ENCODE measurements around the gene PACS2.
"Not testable (repeated sequence)": the region's sequence is repeated elsewhere in the genome, so short reads cannot be mapped to it uniquely, and the experiment has no call there.

Gene PACS2

DNA sequence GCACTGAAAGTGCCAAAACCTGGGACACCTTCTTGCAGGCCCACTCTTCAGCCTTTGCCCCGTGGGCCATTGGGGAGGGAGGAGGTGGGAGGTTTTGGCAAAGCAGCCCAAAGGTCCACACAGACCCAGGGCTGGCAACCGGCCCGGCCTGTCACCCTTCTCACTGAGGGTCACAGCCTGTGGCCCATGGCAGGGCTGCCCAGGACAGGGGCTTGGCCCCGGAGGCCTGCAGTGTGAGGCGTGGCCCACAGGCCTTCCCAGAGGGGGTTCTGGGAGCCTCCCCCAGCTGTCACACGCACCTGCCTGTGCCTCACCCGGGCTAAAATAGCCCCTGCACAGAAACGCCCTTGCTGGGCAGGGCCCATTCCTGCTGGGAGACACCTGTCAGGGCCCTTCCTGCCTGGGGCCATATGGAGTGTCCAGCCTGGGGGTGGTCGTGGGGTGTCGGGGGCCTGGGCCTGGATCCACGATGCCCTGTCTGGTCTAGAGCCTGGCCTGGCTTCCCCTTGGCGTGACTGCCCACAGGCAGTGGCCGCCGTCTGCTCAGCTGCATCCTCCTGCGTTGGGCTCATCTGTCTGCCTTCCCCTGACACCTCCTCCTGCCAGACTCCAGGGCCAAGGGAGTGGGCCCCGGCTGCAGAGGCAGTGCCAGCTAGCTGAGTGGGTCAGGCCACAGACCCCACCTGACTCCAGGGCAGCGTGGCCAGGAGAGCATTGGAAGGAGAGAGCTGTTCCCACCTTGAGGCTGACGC is 19.2 kb downstream of the PACS2 start:
- no peaks in the 10 kb centered on the region; the same call in 1 of the 2 replicates for H3K36me3 ChIP-seq
- H3K4me3 ChIP-seq (ENCODE audit: low read depth, low read length): no peak overlapping the region
- TF ChIP-seq, protein P1, sequence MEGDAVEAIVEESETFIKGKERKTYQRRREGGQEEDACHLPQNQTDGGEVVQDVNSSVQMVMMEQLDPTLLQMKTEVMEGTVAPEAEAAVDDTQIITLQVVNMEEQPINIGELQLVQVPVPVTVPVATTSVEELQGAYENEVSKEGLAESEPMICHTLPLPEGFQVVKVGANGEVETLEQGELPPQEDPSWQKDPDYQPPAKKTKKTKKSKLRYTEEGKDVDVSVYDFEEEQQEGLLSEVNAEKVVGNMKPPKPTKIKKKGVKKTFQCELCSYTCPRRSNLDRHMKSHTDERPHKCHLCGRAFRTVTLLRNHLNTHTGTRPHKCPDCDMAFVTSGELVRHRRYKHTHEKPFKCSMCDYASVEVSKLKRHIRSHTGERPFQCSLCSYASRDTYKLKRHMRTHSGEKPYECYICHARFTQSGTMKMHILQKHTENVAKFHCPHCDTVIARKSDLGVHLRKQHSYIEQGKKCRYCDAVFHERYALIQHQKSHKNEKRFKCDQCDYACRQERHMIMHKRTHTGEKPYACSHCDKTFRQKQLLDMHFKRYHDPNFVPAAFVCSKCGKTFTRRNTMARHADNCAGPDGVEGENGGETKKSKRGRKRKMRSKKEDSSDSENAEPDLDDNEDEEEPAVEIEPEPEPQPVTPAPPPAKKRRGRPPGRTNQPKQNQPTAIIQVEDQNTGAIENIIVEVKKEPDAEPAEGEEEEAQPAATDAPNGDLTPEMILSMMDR (IDR thresholded peaks at IDR 0.05; ENCODE audit: low read depth, low read length): no peak
- H3K27me3 ChIP-seq: no peaks in the 10 kb centered on the region
- H3K9me3 ChIP-seq: no peaks in the 10 kb centered on the region
- DNase-seq: peak; percentile 9
- H3K4me1 ChIP-seq: no peaks in the 10 kb centered on the region

DNA sequence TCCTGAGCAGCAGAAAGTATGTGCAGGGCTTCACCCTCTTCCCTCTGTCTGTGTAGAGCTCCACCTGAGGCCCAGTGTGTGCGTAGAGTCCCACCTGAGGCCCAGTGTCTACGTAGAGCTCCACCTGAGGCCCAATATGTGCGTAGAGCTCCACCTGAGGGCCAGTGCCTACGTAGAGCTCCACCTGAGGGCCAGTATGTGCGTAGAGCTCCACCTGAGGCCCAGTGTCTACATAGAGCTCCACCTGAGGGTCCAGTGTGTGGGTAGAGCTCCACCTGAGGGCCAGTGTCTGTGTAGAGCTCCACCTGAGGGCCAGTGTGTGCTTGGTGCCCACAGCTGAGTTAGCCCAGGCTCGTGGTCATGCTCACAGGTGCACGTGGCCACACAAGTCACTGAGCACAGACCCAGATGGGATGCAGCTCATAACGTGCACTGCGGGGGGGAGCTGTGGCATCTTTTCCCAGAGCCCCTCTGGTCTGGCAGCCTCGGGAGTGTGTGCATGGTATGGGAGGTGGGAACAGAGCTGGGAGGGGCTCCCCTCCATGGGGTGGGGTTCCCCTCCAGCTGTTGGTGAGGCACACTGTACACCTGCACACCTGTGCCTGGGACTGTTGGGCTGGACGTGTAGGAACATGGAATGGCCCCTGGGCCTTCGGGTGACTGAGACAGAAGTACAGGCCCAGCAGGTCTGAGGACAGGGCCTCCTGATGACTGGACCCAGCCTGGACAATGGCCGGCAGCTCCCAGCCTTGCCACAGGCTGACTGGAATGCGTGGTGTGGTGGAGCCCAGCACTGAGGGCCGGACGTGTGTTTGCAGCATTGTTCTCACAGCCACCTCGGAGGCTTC is 20.1 kb downstream of the PACS2 start:
- Histone ChIP-seq H3K36me3 (no peaks in the 10 kb centered on the region; the same call in 1 of the 2 replicates), H3K9me3 (no peaks in the 10 kb centered on the region), H3K27me3 (no peaks in the 10 kb centered on the region), H3K4me1 (no peaks in the 10 kb centered on the region), H3K4me3 (ENCODE audit: low read depth, low read length) (no peak overlapping the region)
- TF ChIP-seq, protein P1 (IDR thresholded peaks at IDR 0.05; ENCODE audit: low read depth, low read length): no peak
- no peak for DNase-seq

DNA sequence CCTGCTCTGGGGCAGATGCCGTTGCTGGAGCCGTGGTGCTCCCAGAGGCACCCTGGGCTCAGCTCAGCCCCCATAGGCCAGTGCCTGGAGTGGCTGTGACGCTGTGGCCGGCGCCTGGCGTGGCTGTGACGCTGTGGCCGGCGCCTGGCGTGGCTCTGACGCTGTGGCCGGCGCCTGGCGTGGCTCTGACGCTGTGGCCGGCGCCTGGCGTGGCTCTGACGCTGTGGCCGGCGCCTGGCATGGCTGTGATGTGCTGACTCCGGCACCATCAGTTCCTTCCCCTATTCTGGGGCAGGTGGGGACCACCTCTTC is 20.6 kb downstream of the PACS2 start:
- not testable (repeated sequence) for H3K4me3 ChIP-seq (ENCODE audit: low read depth, low read length); H3K36me3 ChIP-seq; DNase-seq; H3K4me1 ChIP-seq; H3K9me3 ChIP-seq; H3K27me3 ChIP-seq

DNA sequence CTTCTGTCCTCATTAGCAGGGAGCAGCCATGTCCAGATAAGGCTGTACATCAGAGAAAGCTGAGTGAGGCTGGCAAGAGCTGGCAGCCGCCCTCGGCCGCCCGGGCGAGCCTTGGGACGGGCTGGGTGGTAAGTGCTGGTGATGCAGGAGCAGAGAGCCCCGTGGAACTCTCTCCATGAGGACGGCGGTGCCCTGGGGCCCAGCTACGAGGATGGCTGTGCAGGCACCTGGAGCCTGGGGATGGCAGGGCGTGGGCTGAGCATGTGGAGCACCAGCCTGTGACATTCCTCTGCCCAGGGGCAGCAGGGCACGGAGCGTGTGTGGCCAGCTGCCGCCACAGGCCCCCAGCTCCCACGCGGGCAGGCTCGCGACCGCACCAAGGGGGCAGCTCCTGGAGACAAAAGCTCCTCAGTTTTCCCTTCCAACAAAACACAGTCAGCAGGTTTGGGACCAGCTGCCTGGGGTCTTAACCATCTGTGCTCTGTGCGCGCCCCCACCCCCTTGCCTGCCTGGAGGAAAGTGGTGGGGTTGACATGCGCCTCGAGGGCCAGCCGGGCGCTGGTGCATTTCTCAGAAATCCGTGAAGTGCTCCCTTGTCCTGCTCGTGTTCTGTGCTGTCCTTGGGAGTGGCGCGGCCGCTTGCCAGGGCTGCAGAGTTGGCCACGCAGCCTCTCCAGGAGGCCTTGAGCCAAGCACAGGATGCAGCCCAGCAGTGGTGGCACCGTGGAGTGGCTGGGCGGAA is 21.4 kb downstream of the PACS2 start:
- TF ChIP-seq, protein P1 (IDR thresholded peaks at IDR 0.05; ENCODE audit: low read depth, low read length): no peak
- Histone ChIP-seq H3K36me3 (no peaks in the 10 kb centered on the region; the same call in 1 of the 2 replicates), H3K4me1 (no peaks in the 10 kb centered on the region), H3K4me3 (ENCODE audit: low read depth, low read length) (no peak overlapping the region), H3K9me3 (no peaks in the 10 kb centered on the region), H3K27me3 (no peaks in the 10 kb centered on the region)
- peak; percentile 8 for DNase-seq

DNA sequence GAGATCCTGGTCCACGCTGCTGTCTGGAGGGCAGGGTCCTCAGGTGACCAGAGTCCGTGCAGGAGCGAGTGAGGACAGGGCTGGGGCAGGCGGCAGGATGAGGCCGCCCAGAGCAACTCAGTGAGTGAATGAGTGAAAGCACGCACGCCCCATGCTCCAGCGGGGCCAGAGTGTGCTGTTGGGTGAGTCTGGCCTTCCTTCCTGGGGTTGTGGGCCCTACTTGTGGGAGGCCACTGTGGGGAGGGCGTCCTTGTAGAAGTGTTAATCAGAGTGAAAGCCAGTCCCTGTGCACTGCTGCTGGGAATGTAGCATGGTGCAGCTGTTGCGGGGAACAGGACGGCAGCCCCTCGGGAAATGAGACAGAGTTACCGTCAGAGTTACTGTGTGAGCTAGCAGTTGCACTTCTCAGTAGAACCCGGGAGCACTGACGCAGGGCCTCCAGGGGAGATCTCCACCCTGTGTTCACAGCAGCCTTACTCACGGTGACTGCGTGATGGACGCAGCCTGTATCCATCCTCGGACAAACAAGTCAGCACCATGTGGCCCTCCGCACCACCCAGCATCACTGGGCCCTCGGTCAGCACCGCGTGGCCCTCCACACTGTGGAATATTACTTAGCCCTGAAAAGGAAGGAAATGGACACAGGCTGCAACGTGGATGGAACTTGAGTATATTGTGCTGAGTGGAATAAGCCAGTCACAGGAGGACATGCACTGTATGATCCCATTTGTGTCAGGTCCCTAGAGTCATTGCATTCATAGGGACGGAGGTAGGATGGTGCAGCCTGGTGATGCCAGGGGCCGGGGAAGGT is 22.1 kb downstream of the PACS2 start:
- no peaks in the 10 kb centered on the region; the same call in 1 of the 2 replicates for H3K36me3 ChIP-seq
- no peaks in the 10 kb centered on the region for H3K27me3 ChIP-seq
- no peaks in the 10 kb centered on the region for H3K9me3 ChIP-seq
- H3K4me3 ChIP-seq (ENCODE audit: low read depth, low read length): no peak overlapping the region
- peak; percentile 6 for DNase-seq
- TF ChIP-seq, protein P1 (IDR thresholded peaks at IDR 0.05; ENCODE audit: low read depth, low read length): no peak
- H3K4me1 ChIP-seq: no peaks in the 10 kb centered on the region

DNA sequence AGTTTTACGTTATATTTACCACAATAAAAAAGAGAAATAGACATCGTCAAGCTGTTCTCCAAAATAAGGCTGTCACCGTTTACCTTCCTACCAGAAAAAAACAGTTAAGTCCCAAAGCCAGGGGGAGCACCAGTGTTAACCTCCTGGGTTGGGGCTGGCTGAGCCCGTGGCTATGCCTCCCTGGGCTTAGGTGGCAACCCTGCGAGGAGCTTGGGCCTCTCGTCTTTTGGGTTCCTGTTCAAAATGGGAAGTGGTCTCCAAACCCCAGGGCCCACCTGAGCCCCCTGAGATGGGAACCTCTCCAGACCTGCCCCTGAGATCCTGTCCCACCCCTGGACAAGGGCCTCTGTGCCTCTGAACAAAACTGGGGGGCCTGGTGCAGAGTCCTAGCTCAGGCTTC is 22.9 kb downstream of the PACS2 start:
- H3K9me3 ChIP-seq: no peaks in the 10 kb centered on the region
- H3K4me3 ChIP-seq (ENCODE audit: low read depth, low read length): no peak overlapping the region
- H3K36me3 ChIP-seq: no peaks in the 10 kb centered on the region; the same call in 1 of the 2 replicates
- no peak for DNase-seq
- H3K4me1 ChIP-seq: no peaks in the 10 kb centered on the region
- H3K27me3 ChIP-seq: no peaks in the 10 kb centered on the region
- TF ChIP-seq, protein P1 (IDR thresholded peaks at IDR 0.05; ENCODE audit: low read depth, low read length): no peak
